SIG-M5 (cell line): ENCODE data around the gene DENND2A.
"Not testable (repeated sequence)": the region's sequence is repeated elsewhere in the genome, so short reads cannot be mapped to it uniquely, and the experiment has no call there.

Experiments
- DNase-seq: peaks from one replicate; lab custom pipeline; 2025; lab: John Stamatoyannopoulos, UW

The DENND2A gene, protein sequence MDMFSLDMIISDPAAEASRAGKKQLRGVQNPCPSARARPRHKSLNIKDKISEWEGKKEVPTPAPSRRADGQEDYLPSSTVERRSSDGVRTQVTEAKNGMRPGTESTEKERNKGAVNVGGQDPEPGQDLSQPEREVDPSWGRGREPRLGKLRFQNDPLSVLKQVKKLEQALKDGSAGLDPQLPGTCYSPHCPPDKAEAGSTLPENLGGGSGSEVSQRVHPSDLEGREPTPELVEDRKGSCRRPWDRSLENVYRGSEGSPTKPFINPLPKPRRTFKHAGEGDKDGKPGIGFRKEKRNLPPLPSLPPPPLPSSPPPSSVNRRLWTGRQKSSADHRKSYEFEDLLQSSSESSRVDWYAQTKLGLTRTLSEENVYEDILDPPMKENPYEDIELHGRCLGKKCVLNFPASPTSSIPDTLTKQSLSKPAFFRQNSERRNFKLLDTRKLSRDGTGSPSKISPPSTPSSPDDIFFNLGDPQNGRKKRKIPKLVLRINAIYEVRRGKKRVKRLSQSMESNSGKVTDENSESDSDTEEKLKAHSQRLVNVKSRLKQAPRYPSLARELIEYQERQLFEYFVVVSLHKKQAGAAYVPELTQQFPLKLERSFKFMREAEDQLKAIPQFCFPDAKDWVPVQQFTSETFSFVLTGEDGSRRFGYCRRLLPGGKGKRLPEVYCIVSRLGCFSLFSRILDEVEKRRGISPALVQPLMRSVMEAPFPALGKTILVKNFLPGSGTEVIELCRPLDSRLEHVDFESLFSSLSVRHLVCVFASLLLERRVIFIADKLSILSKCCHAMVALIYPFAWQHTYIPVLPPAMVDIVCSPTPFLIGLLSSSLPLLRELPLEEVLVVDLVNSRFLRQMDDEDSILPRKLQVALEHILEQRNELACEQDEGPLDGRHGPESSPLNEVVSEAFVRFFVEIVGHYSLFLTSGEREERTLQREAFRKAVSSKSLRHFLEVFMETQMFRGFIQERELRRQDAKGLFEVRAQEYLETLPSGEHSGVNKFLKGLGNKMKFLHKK

GRCh38 chr7:140640727-140641523 is at the start of gene DENND2A:
Gene DENND2A, minus strand, starts transcription at chr7:140640813. Its CDS starts 38,416 bp downstream, at chr7:140602397.
- no peak for DNase-seq

GRCh38 chr7:140689199-140690152 is 48.9 kb upstream of the DENND2A start:
- no peak for DNase-seq

- DNase-seq: no peak
These were observed 47.7 kb upstream of the DENND2A start for GRCh38 chr7:140688341-140688740.

DNA sequence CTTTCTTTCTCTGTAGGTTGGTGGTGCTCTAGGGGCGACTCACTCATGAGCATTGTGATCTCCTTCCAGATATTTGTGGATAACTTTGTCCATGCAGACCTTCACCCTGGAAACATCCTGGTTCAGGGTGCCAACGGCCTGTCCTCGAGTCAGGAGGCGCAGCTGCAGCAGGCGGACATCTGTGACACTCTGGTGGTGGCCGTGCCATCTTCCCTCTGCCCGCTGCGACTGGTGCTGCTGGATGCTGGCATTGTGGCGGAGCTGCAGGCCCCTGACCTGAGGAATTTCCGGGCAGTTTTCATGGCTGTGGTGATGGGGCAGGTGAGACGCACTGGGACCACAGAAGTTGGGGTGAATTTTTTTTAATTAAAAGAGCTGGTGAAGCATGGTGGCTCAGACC is 46.3 kb upstream of the DENND2A start:
- DNase-seq: no peak

- no peak for DNase-seq
These were observed 44.9 kb upstream of the DENND2A start for GRCh38 chr7:140685407-140686087.

GRCh38 chr7:140684066-140684950 is 43.7 kb upstream of the DENND2A start:
- DNase-seq: no peak

DNA sequence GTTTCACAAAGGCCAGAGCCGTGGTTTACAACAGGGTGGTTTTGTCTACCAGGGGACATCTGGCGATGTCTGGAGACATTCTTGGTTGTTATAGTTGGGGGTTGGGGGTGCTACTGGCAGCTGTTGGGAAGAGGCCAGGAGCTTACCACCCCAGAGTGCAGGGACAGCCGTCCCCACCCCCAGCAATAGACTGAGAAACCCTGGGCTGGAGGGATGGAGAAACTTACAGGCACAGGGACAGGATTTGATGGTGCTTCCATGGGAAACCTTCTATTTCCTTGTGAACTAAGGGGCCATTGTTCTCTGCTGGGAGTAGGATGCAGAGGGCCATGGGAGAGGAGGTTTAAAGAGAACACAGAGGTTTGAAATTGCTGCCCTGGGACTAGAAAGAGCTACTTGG is 43.0 kb upstream of the DENND2A start:
- no peak for DNase-seq

DNA sequence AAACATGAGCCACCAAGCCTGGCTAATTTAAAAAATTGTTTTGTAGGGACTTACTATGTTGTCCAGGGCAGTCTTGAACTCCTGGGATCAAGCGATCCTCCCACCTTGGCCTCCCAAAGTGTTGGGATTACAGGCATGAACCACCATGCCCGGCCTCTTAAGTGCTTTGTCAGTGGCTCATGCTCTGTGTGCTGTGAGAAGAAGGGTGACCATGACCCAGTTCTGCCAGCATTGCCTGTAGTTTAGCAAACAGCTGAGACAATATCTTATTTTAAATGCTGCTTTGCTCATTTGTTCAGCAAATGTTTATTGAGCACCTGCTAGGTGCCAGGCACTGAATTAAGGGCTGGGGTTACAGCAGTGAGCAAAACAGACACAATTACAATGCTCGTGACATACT is 41.2 kb upstream of the DENND2A start:
- no peak for DNase-seq

DNA sequence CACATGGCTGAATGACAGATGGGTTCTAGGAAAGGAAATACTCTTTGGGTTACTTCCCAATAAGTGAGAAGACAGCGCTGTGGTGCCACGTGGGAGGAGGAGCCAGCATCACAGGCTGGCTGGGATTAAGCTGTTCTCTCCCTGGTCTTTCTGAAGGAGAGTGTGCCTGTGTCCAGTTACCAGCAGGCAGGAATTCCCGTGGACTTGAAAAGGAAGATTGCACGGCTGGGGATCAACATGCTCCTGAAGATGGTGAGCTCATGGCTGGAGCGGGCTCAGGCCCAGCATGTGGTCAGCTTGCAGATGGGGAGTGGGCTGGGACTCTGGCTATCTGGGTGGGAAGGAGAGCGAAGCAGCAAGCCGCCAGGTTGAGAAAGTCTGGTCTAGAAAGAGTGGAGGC is 40.3 kb upstream of the DENND2A start:
- DNase-seq: no peak

- DNase-seq: no peak
These were observed 38.6 kb upstream of the DENND2A start for GRCh38 chr7:140679186-140679585.

GRCh38 chr7:140678816-140679130 is 38.2 kb upstream of the DENND2A start:
- DNase-seq: no peak

GRCh38 chr7:140678081-140678815 is 37.6 kb upstream of the DENND2A start:
- no peak for DNase-seq

DNA sequence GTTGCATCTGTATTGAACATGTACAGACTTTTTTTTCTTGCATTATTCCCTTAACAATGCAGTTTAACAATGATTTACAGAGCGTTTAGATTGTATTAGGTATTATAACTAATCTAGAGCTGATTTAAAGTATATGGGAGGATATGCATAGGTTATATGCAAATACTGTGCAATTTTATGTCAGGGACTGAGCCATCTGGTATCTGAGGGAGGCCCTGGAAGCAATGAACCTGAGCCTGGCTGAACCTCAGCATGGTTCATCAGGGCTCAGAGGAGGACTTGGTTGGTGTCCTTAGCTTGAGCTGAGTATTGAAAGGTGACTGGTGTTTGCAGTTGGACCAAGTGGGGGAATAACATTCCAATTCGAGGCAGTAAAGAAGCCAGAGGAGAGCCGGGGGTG is 36.9 kb upstream of the DENND2A start:
- no peak for DNase-seq

- DNase-seq: not testable (repeated sequence)
These were observed 36.3 kb upstream of the DENND2A start for GRCh38 chr7:140676956-140677355.

- DNase-seq: peak; percentile 25
These were observed 35.7 kb upstream of the DENND2A start for GRCh38 chr7:140676306-140676705.

GRCh38 chr7:140675726-140676125 is 35.1 kb upstream of the DENND2A start:
- no peak for DNase-seq

DNA sequence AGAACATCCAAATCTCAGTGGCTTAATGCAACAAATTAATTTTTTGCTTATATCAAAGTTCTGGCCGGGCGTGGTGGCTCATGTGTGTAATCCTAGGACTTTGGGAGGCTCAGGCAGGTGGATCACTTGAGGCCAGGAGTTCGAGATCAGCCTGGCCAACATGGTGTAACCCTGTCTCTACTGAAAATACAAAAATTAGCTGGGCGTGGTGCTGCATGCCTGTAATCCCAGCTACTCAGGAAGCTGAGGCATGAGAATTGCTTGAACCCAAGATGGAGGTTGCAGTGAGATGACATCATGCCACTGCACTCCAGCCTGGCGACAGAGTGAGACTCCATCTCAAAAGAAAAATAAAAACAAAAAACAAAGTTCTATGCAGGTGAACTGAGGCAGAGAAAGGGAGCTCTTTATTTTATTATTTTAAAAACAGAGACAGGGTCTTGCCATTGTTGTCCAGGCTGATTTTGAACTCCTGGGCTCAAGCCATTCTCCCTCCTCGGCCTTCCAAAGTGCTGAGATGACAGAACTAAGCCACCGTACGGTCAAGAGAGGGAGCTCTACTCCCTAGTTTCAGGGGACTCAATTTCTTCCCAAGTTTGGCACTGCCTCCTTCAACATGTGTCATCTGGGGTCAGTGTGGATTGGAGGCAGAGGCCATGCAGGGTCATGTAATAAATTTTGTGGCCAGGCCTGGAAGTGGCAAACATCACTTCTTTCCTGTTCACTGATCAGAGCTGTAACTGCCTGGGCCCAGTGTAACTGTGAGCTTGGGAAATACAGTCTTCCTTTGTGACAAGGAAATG is 34.5 kb upstream of the DENND2A start:
- DNase-seq: no peak

DNA sequence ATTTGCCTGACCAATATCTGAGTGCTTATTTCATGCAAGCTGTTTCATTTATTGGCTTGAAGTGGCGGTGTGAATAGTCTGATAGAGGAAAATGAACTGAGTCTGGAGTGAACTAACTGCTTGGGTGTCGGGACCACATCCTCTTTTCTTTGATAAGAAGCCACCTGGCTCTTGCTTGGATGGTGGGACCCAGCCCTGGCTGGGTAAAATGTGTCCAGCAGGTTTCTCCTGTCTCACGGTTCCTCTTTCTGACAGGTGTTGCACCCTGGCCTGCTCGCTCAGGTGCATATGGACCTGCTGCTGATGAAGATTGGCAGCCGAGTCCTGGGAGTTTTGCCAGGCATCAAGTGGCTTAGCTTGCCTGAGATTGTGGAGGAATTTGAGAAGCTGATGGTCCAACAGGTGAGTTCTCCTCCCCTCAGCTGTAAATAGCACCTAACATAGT is 33.8 kb upstream of the DENND2A start:
- no peak for DNase-seq
